PC-3 (cell line): ENCODE data around the gene MYO6. TPM values are rescaled to one million over a fixed set of nuclear protein-coding genes. Genes with fewer than 3 reads are reported as not detected.

Source experiments
- ATAC-seq: fragments of 200-7000 bp; cut with Tn5 transposase; 2 replicates; pipeline ENCODE4 v1.9.1; 2020; ENCODE audit warnings: mild to moderate bottlenecking, moderate library complexity
- BruUV-seq: library from RNA; stranded (reverse); fragments of 400-500 nt; replicated peaks from 2 replicates; lab custom pipeline; 2021; lab: Mats Ljungman, UMichigan
- CTCF ChIA-PET: fragments of 300-600 bp; sonication (Branson Sonifier 250); formaldehyde crosslinking; loops from one replicate; lab custom pipeline; 2022; ENCODE audit warnings: antibody characterized with exemption; lab: Charles Lee
- POLR2A ChIA-PET: fragments of 300-600 bp; sonication (Branson Sonifier 250); formaldehyde crosslinking; loops from one replicate; lab custom pipeline; 2022; ENCODE audit warnings: antibody characterized with exemption; ENCODE audit not compliant: unreplicated experiment; lab: Charles Lee
- DNase-seq: peaks from one replicate; pipeline ENCODE4 v3.0.0-alpha.2; 2015
- H2AFZ ChIP-seq: fragments of 300-600 bp; sonication (generic); 2 replicates; pipeline ENCODE4 v1.6.0; 2016; ENCODE audit warnings: antibody characterized with exemption, low read length
- H3F3A ChIP-seq: fragments of 300-600 bp; sonication (generic); one replicate; pipeline ENCODE4 v1.6.0; 2017; ENCODE audit warnings: antibody characterized with exemption, low read length, control low read depth, mild to moderate bottlenecking; ENCODE audit not compliant: unreplicated experiment
- H3K27ac ChIP-seq: fragments of 300-600 bp; sonication (generic); 2 replicates; pipeline ENCODE4 v1.5.1; 2016; ENCODE audit warnings: mild to moderate bottlenecking, low read length
- H3K27me3 ChIP-seq: fragments of 300-600 bp; sonication (generic); 2 replicates; pipeline ENCODE4 v1.6.1; 2016; ENCODE audit warnings: low read length, mixed read lengths
- H3K36me3 ChIP-seq: fragments of 300-600 bp; sonication (generic); 2 replicates; pipeline ENCODE4 v1.6.1; 2016; ENCODE audit warnings: low read depth, mixed run types, low read length, mixed read lengths
- H3K4me1 ChIP-seq: fragments of 300-600 bp; sonication (generic); 2 replicates; pipeline ENCODE4 v1.5.1; 2016; ENCODE audit warnings: low read length; ENCODE audit not compliant: insufficient read depth
- H3K4me2 ChIP-seq: fragments of 300-600 bp; sonication (generic); 2 replicates; pipeline ENCODE4 v1.6.0; 2016; ENCODE audit warnings: low read length
- H3K4me3 ChIP-seq: fragments of 300-600 bp; sonication (generic); 2 replicates; pipeline ENCODE4 v1.5.1; 2016; ENCODE audit warnings: mild to moderate bottlenecking, low read length, mixed read lengths
- H3K79me2 ChIP-seq: fragments of 300-600 bp; sonication (generic); 2 replicates; pipeline ENCODE4 v1.6.1; 2017; ENCODE audit warnings: low read length, mixed read lengths
- H3K9ac ChIP-seq: fragments of 300-600 bp; sonication (generic); 2 replicates; pipeline ENCODE4 v1.6.0; 2016; ENCODE audit warnings: mild to moderate bottlenecking, low read length
- H3K9me2 ChIP-seq: fragments of 300-600 bp; sonication (generic); replicated peaks from 2 replicates; pipeline ENCODE4 v1.6.1; 2016; ENCODE audit warnings: mixed run types, low read length, mixed read lengths
- H3K9me3 ChIP-seq: fragments of 300-600 bp; sonication (generic); 2 replicates; pipeline ENCODE4 v1.6.1; 2016; ENCODE audit warnings: low read length, mixed read lengths
- H4K20me1 ChIP-seq: fragments of 300-600 bp; sonication (generic); 2 replicates; pipeline ENCODE4 v1.6.1; 2016; ENCODE audit warnings: low read length, mixed read lengths
- EZH2 ChIP-seq: fragments of 300-600 bp; sonication (generic); IDR thresholded peaks from one replicate; pipeline ENCODE4 v1.6.1; 2017; ENCODE audit warnings: antibody characterized with exemption, mild to moderate bottlenecking, low read length; ENCODE audit not compliant: unreplicated experiment
- EZH2phosphoT487 ChIP-seq: fragments of 300-600 bp; sonication (generic); IDR thresholded peaks from 2 replicates; pipeline ENCODE4 v1.6.1; 2018; ENCODE audit warnings: mild to moderate bottlenecking, antibody characterized with exemption, low read length, borderline replicate concordance
- intact Hi-C: fragments of 100-400 bp; cut with micrococcal nuclease; formaldehyde crosslinking; loops from 2 replicates; pipeline ENCODE4 v1.9.0; 2023
- total RNA-seq: library from RNA; depleted of rRNA; stranded (reverse); fragments of >200 nt; gene quantifications from 2 replicates; pipeline ENCODE4 v1.2.3, GENCODE V29; 2014
- TF ChIP-seq, protein P1 (sequence below): fragments of 300-600 bp; sonication (generic); conservative IDR thresholded peaks from 2 replicates; pipeline ENCODE4 v1.5.1; 2017; ENCODE audit warnings: antibody characterized with exemption, low read depth, mild to moderate bottlenecking, low read length

Gene MYO6
- total RNA-seq, 1 experiment from 2014 or later: 10.2 TPM

DNA sequence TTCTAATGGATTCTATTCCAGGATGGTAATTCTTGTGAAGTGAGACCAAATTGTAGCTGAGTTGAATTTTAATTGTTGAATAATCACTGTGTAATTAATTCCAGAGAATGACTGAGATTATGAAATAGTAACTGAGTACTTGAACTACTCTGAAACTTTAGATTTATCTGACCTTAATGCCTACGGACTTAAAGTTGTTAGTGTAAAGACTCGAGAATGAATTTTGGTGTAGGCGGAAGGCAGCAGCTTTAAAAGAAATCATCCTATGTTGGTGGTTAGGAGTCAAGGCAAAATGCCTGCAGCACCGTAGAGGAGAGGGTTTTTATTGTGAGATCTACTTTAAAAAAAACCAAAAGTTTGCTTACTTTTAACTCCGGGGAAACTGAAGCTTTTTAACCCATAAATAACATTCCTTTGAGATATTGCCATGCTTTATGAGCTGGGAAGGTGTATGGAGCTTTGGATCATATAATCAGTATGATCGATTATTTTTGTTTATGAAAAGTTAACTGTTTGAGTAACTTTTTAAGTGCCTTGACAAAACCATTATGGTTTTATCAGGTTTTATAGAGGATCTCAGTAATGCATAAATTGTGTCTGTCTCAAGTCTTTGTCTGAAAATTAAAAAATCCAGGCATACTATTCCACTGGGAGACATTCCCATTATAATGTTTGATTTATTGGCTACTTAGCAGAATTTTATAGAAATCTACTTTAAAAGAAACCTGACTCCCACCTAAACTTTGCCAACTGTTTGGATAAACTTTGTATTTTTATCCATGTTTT, 46.1 kb downstream of the MYO6 start:
- Histone ChIP-seq H3K36me3 (no peaks in the 10 kb centered on the region), H3K27ac (no peak overlapping the region), H2AFZ (no peak overlapping the region), H3K9me3 (no peaks in the 10 kb centered on the region), H3K9me2 (no peaks in the 10 kb centered on the region), H3K4me3 (no peak overlapping the region), H3K27me3 (no peaks in the 10 kb centered on the region), H3F3A (no peaks in the 10 kb centered on the region), H3K4me2 (no peak overlapping the region), H3K79me2 (0 out of 2 replicates have a peak, but pooled peaks cover 3% of the 10 kb centered on the region), H3K9ac (no peak overlapping the region), H3K4me1 (peaks cover 6% of the 10 kb centered on the region; the same call in 1 of the 2 replicates), H4K20me1 (0 out of 2 replicates have a peak, but pooled peaks cover 8% of the 10 kb centered on the region)
- TF ChIP-seq EZH2 (no peak), EZH2phosphoT487 (no peak)
- TF ChIP-seq, protein P1, sequence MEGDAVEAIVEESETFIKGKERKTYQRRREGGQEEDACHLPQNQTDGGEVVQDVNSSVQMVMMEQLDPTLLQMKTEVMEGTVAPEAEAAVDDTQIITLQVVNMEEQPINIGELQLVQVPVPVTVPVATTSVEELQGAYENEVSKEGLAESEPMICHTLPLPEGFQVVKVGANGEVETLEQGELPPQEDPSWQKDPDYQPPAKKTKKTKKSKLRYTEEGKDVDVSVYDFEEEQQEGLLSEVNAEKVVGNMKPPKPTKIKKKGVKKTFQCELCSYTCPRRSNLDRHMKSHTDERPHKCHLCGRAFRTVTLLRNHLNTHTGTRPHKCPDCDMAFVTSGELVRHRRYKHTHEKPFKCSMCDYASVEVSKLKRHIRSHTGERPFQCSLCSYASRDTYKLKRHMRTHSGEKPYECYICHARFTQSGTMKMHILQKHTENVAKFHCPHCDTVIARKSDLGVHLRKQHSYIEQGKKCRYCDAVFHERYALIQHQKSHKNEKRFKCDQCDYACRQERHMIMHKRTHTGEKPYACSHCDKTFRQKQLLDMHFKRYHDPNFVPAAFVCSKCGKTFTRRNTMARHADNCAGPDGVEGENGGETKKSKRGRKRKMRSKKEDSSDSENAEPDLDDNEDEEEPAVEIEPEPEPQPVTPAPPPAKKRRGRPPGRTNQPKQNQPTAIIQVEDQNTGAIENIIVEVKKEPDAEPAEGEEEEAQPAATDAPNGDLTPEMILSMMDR: no peak
- ChIA-PET CTCF (no interaction called here), POLR2A (no interaction called here)
- intact Hi-C loops: no loop called here
- no TSS peak for BruUV-seq
- DNase-seq (no peak), ATAC-seq (no peak)

DNA sequence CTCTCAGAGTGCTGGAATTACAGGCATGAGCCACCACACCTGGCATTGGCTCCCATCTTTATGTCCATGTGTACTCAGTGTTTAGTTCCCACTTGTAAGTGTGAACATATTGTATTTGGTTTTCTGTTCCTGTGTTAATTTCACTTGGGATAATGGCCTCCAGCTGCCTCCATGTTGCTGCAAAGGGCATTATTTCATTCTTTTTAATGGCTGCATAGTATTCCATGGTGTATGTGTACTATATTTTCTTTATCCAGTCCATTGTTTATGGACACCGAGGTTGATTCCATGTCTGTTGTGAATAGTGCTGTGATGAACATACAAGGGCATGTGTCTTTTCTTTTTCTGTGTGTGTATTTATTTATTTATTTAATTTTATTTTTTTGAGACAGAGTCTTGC, 47.7 kb downstream of the MYO6 start:
- no peak for DNase-seq
- Histone ChIP-seq H3K4me2 (no peak overlapping the region), H3K9ac (no peak overlapping the region), H4K20me1 (0 out of 2 replicates have a peak, but pooled peaks cover 8% of the 10 kb centered on the region), H3F3A (no peaks in the 10 kb centered on the region), H3K9me2 (no peaks in the 10 kb centered on the region), H3K9me3 (no peaks in the 10 kb centered on the region), H3K27me3 (no peaks in the 10 kb centered on the region), H3K79me2 (0 out of 2 replicates have a peak, but pooled peaks cover 3% of the 10 kb centered on the region), H3K4me3 (no peak overlapping the region), H2AFZ (no peak overlapping the region), H3K36me3 (no peaks in the 10 kb centered on the region), H3K4me1 (peaks cover 3% of the 10 kb centered on the region; the same call in 1 of the 2 replicates), H3K27ac (no peak overlapping the region)
- ChIA-PET CTCF (no interaction called here), POLR2A (no interaction called here)
- no TSS peak for BruUV-seq
- intact Hi-C loops: no loop called here
- no peak for ATAC-seq
- TF ChIP-seq EZH2: no peak
- TF ChIP-seq, protein P1: no peak
- TF ChIP-seq EZH2phosphoT487: no peak

DNA sequence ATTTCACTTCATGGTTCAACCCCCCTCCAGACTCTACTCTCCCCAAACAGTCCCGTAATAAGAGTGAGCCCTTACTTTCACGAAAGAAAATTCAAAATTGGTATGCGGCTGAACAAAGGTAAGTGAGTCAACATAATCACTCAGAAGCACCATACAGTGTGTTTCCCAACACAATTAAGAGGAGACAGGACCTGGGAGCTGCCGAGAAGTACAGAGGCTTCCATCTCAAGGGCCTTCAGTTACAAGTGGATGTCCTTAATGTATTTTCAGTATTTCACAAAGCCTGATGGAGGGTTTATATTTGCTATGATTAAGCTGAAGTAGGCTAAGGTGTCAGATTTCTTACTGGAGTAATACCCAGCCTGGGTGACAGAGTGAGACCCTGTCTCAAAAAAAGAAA, 51.1 kb downstream of the MYO6 start:
- no peak overlapping the region for H3K9ac ChIP-seq
- DNase-seq (no peak), ATAC-seq (no peak)
- no peaks in the 10 kb centered on the region for H3K27me3 ChIP-seq
- H3K4me3 ChIP-seq: no peak overlapping the region
- BruUV-seq: no TSS peak
- no peaks in the 10 kb centered on the region for H3F3A ChIP-seq
- H3K79me2 ChIP-seq: no peaks in the 10 kb centered on the region
- H3K4me1 ChIP-seq: no peaks in the 10 kb centered on the region
- no peaks in the 10 kb centered on the region for H3K9me3 ChIP-seq
- H4K20me1 ChIP-seq: no peaks in the 10 kb centered on the region
- H2AFZ ChIP-seq: no peak overlapping the region
- H3K4me2 ChIP-seq: no peak overlapping the region
- no peaks in the 10 kb centered on the region for H3K36me3 ChIP-seq
- intact Hi-C loops: no loop called here
- ChIA-PET POLR2A (no interaction called here), CTCF (no interaction called here)
- no peak for TF ChIP-seq EZH2phosphoT487
- TF ChIP-seq, protein P1: no peak
- no peak overlapping the region for H3K27ac ChIP-seq
- H3K9me2 ChIP-seq: no peaks in the 10 kb centered on the region
